CD4-positive, alpha-beta T cell treated with Interleukin-1 beta for 1 hour (primary cell): ENCODE data around the gene IGF1R.

Source experiments
- DNase-seq, 2 donors: peaks; one replicate each; pipeline ENCODE4 v3.0.0-alpha.2; 2020 to 2022

Gene IGF1R

GRCh38 chr15:98802187-98802586 lies 153.8 kb downstream of the IGF1R start:
- no peak for DNase-seq

DNA sequence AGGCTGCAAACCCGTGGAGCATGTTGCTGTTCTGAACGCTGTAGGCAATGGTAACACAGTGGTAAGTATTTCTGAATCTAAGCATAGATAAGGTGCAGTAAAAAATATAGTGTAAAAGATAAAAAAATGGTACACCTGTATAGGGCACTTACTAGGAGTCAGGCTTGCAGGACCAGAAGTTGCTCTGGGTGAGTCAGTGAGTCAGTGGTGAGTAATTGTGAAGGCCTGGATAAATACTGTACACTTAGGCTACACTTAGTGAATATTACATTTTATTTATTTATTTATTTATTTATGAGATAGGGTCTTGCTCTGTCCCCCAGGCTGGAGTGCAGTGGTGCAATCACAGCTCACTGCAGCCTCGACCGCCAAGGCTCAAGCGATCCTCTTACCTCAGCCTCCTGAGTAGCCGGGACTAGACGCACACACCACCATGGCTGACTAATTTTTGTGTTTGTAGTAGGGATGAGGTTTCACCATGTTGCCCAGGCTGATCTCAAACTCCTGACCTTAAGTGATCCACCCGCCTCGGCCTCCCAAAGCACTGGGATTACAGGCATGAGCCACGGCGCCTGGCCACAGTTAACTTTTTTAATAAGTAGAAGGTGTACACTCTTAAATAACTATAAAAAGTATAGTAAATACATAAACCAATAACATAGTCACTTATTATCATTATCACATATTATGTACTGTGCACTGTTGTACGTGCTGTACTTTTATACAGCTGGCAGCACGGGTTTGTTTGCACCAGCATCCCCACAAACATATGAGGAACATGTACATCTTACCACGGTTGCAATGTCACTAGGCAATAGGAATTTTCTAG lies 155.1 kb downstream of the IGF1R start:
- no peak for DNase-seq

- no peak for DNase-seq
These were observed 155.7 kb downstream of the IGF1R start for GRCh38 chr15:98804057-98804380.

GRCh38 chr15:98805434-98806274 lies 157.3 kb downstream of the IGF1R start:
- no peak for DNase-seq

DNA sequence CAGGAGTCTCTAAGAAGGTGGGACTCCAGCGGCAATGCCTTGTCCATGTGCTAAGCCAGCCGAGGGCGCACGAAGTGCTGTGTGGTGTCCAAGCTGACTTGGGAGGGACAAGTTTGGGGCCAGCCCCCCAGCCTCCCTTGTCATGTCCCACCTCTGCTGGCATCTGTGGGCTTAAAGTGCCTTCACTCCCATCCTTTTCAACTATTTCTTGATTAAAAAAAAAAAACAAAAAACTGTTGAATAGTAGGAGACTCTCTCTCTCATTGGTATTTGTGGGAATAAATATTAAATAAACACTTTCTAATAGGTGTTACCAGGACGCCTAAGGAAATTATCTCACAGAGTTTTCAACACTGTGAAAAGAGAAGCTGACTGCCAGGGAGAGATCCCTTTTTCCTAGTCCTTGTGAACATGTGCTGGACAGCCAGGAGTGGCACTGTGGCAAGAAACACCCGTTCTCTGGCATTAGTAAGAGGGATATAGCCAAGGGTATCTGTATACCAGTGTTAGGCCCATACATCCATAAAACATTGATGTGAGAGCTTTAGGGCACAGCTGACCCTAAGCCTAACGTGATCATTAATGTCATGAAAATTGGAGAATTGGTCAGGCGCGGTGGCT lies 158.0 kb downstream of the IGF1R start:
- DNase-seq = no peak

- no peak for DNase-seq
These were observed 158.9 kb downstream of the IGF1R start for GRCh38 chr15:98807262-98807661.

GRCh38 chr15:98809273-98809672 lies 160.9 kb downstream of the IGF1R start:
- no peak for DNase-seq

- DNase-seq = no peak
These were observed 164.5 kb downstream of the IGF1R start for GRCh38 chr15:98812716-98813446.

DNA sequence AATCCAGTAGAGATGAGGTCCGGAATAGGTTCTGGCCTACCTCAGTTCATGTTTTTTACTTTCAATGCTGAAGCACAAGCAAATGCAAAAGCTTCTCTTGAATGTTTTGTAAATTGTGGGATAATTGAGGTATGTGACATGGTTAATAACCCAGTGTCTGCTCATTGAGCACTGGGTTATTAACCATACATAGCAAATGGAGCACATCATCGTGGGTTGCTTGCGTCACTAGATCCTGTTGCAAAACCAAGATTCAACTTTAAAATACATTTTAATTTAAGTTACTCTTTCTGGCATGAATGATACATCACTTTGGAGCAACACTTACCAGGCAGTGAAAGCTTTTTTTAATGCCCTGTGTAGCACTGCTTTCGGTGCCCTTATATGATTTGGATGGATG lies 165.6 kb downstream of the IGF1R start:
- DNase-seq = no peak

DNA sequence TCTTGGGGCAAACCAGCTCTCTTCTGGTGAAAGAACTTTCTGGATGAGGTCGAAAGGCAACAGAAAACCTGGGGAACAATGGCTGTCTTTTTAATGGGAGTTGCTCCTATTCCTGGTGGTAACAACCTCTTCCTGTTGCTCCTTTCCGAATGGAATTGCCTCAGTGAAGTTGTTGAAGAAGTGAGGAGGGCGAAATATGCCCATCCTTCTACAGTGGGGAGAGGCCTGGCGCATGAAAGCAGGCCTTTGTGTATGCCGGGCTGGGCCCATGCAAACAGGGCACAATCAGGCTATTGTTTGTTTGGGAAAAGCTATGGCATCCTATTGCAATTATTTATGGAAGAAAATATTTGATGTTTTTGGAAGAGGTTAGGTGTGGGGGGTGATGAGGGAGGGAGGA lies 166.9 kb downstream of the IGF1R start:
- no peak for DNase-seq

GRCh38 chr15:98817745-98818144 lies 169.4 kb downstream of the IGF1R start:
- DNase-seq = no peak

GRCh38 chr15:98823012-98823458 lies 174.7 kb downstream of the IGF1R start:
- peak in 1 of 2 donors; percentile 9 for DNase-seq

DNA sequence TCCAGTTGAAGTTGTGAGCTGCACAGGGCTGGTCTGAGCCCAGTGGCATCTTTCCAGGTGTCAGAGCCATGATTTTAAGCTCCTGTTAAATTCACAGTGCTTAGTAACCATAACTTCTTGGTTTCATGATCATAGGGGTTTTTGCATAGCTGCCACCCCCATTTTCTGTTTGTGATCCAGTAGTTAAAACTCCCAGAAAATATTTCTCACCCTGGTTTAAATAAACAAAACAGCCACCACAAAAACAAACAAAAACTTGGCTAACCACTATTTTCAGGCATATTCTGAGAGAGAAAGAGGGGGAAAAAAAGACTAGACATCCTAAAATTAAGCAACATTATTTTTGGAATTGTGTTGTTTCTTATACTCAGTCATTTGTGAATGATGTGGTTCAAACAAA lies 175.3 kb downstream of the IGF1R start:
- no peak for DNase-seq

- DNase-seq = no peak
These were observed 176.3 kb downstream of the IGF1R start for GRCh38 chr15:98824595-98824994.

DNA sequence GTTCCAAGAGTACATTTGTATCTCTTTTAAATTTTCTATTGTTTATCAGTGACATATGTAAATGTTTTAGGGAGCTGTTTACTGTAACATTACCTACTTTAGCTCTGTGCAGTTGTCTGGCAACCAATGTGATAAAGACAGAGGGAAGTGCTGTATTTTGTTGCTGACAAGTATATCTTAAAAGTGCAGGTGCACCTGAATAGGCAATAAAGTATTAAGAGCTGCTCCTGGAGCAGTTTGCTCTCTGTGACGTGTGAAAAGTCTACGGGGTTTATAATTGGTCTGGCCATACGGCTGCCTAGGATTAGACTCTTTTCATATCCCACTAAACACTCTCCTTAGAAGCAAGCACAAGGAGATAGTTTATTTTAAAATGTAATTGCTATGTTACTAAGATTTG lies 178.3 kb downstream of the IGF1R start:
- DNase-seq = no peak

DNA sequence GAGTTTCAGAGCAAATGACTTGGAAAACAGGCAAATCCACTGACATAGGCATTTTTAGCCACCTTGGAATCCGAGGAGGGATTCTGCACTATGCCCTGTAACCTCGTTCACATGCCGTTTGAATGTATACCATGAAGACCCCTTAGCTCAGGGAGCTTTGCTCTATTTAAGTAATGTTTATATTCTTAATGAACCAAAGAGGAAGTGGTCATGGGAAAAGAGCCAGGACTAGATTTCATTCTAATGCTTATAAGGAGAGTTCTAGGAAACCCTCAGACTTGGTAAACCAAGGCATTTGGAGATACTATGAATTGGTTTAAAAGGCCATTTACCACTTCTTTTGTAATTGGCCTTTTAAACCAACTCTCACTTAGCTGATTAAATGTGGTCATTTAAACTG lies 178.9 kb downstream of the IGF1R start:
- DNase-seq = no peak

GRCh38 chr15:98830034-98830634 lies 181.8 kb downstream of the IGF1R start:
- DNase-seq = no peak

DNA sequence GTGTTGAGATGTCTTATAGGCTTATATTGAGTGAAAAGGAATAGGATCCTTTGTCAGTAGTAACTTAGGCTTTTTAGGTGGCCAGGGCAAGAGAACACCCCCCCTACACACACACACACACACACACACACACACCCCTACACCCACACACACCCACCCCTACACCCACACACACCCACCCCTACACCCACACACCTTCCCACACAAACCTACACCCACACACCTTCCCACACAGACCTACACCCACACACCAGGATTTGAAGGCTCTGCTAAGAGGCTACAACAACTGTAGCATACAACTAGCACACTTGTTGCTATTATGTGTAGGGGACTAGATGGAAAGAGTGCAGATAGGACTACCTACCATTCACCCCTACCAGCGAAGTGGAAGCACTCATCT lies 186.6 kb downstream of the IGF1R start:
- no peak for DNase-seq

- no peak for DNase-seq
These were observed 187.5 kb downstream of the IGF1R start for GRCh38 chr15:98835876-98836275.

- DNase-seq = no peak
These were observed 190.3 kb downstream of the IGF1R start for GRCh38 chr15:98838387-98839259.

- no peak for DNase-seq
These were observed 191.7 kb downstream of the IGF1R start for GRCh38 chr15:98840053-98840452.
